Activated CD4-positive, alpha-beta T cell treated with anti-CD3 and anti-CD28 coated beads for 36 hours (primary cell): Measurements from ENCODE around the gene TMEM255B. TPM values are rescaled to one million over a fixed set of nuclear protein-coding genes. Genes with fewer than 3 reads are reported as not detected.
"Not testable (repeated sequence)": the region's sequence is repeated elsewhere in the genome, so short reads cannot be mapped to it uniquely, and the experiment has no call there.

Experiments used
- ATAC-seq: fragments of 200-7000 bp; cut with Tn5 transposase; one replicate; pipeline ENCODE4 v1.10.0; 2021; ENCODE audit warnings: mild to moderate bottlenecking, moderate library complexity
- CTCF ChIA-PET: fragments of 350-600 bp; sonication (Branson Sonifier 250); formaldehyde crosslinking; loops from one replicate; lab custom pipeline; 2021; ENCODE audit warnings: antibody characterized with exemption; lab: Charles Lee
- POLR2A ChIA-PET: fragments of 350-600 bp; sonication (Branson Sonifier 250); formaldehyde crosslinking; loops from one replicate; lab custom pipeline; 2021; ENCODE audit warnings: antibody characterized with exemption, inconsistent platforms; lab: Charles Lee
- DNase-seq: peaks from one replicate; pipeline ENCODE4 v3.0.0-alpha.2; 2020
- H3K27ac Mint-ChIP-seq: one replicate; pipeline ENCODE4 v1.8.0; 2021; ENCODE audit warnings: mixed read lengths
- H3K27me3 Mint-ChIP-seq: one replicate; pipeline ENCODE4 v1.8.0; 2021; ENCODE audit warnings: mixed read lengths
- H3K36me3 Mint-ChIP-seq: one replicate; pipeline ENCODE4 v1.8.0; 2021; ENCODE audit warnings: low read depth, mixed read lengths
- H3K4me1 Mint-ChIP-seq: one replicate; pipeline ENCODE4 v1.8.0; 2021; ENCODE audit warnings: mixed read lengths
- H3K4me3 Mint-ChIP-seq: one replicate; pipeline ENCODE4 v1.8.0; 2021; ENCODE audit warnings: mild to moderate bottlenecking, moderate library complexity, mixed read lengths
- H3K9me3 Mint-ChIP-seq: one replicate; pipeline ENCODE4 v1.8.0; 2021; ENCODE audit warnings: low read depth, mixed read lengths
- intact Hi-C, 2 experiments: fragments of 100-400 bp; cut with DNase I in 1 of 2; cut with micrococcal nuclease in 1 of 2; formaldehyde crosslinking; loops; one replicate each; pipeline versions ENCODE4 v1.14.2 to v1.15.1; 2022 to 2024; cut with DNase I, micrococcal nuclease
- total RNA-seq, 2 experiments: library from RNA; stranded (reverse); gene quantifications; one replicate each; pipeline ENCODE4 v1.2.3, GENCODE V29; 2021

Gene TMEM255B
- total RNA-seq, 2 experiments from 2014 or later: 0.74 to 1.3 TPM

DNA sequence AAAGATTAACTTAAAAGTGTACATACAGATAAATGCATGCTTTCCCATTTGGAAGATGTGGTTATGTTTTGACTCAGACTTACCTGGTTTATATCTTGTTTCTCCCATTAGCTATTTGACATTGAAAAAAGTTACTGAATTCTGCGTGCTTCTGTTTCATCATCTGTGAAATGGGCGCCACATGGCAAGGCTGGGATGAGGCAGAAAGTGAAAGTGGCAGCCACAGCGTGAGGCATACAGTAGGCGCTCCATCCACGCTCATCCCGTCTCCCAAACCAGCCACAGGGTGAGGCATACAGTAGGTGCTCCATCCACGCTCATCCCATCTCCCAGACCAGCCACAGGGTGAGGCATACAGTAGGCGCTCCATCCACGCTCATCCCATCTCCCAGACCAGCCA lies 14.0 kb upstream of the TMEM255B start:
- Mint-ChIP-seq H3K36me3 (no peaks in the 10 kb centered on the region), H3K4me1 (peaks cover 20% of the 10 kb centered on the region), H3K27ac (no peak overlapping the region), H3K4me3 (no peak overlapping the region), H3K9me3 (no peaks in the 10 kb centered on the region), H3K27me3 (peaks cover 19% of the 10 kb centered on the region)
- DNase-seq (no peak), ATAC-seq (no peak)
- CTCF ChIA-PET: no interaction called here
- intact Hi-C loops: no loop called here
- POLR2A ChIA-PET: no interaction called here

- H3K4me3 Mint-ChIP-seq, DNase-seq, H3K27ac Mint-ChIP-seq, H3K36me3 Mint-ChIP-seq, ATAC-seq, intact Hi-C loops, POLR2A ChIA-PET, H3K9me3 Mint-ChIP-seq, CTCF ChIA-PET: not testable (repeated sequence)
- peaks cover 20% of the 10 kb centered on the region for H3K4me1 Mint-ChIP-seq
- peaks cover 17% of the 10 kb centered on the region for H3K27me3 Mint-ChIP-seq
Measured at GRCh38 chr13:113745500-113746142, 13.4 kb upstream of the TMEM255B start.

- ATAC-seq (no peak), DNase-seq (no peak)
- Mint-ChIP-seq H3K4me1 (peaks cover 15% of the 10 kb centered on the region), H3K27me3 (peaks cover 14% of the 10 kb centered on the region), H3K27ac (no peak overlapping the region), H3K9me3 (peaks cover 8% of the 10 kb centered on the region), H3K4me3 (no peak overlapping the region), H3K36me3 (no peaks in the 10 kb centered on the region)
- intact Hi-C loops: no loop called here
- POLR2A ChIA-PET: no interaction called here
- CTCF ChIA-PET: interaction anchor here (0.7 kb wide), 1 partner anchor 9 kb away, joined by 3 read pairs; no protein-coding TSS in a partner anchor
Measured at GRCh38 chr13:113746143-113746525, 12.9 kb upstream of the TMEM255B start.

DNA sequence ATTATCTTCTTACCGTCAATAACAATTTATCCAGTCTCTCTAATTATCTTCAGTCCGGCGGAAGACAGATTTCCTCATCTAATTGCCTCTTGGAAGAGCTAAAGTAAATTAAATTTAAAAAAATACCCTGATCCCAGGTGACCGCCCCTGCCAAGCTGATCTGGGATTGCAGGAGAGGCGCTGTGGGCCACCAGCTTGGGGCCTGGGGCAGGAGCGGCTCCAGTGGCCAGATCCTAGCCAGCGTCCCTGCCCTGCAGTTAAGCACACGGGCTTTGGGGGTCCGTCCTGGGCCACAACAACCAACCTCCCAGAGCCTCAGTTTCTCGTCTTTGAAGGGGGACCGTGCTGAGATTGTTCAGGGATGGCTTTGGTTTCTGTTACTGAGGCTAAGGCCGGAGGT lies 12.4 kb upstream of the TMEM255B start:
- ATAC-seq: no peak
- Mint-ChIP-seq H3K36me3 (no peaks in the 10 kb centered on the region), H3K9me3 (peaks cover 10% of the 10 kb centered on the region), H3K27ac (no peak overlapping the region), H3K27me3 (peaks cover 10% of the 10 kb centered on the region), H3K4me1 (peaks cover 9% of the 10 kb centered on the region), H3K4me3 (no peak overlapping the region)
- POLR2A ChIA-PET: no interaction called here
- CTCF ChIA-PET: interaction anchor here (0.7 kb wide), 1 partner anchor 8 kb away, joined by 3 read pairs; no protein-coding TSS in a partner anchor
- DNase-seq: no peak
- intact Hi-C loops: no loop called here

DNA sequence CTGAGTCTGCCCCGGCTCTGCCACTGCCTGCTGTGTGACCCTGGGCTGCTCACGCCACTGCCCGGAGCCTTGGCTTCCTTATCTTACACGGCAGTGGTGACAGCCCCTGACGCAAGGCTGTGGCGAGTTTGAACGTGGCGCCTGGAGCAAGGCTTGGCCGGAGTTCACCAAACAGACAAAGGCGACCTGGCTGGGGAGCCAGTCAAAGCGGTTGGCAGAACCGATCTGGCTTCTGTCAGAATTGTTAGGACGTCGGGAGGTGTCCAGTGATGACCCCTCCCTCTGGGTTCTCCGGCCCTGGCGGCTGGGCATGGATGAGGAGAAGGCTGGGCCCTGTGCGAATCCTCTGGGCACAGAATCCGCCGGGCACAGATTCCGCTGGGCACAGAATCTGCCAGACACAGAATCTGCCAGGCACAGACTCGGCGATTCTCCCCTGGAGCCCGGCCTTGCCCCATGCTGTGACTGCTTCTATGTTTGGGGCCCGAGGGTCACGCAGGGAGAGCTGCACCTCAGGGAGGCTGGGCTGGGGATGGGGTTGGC lies 11.7 kb upstream of the TMEM255B start:
- ATAC-seq: no peak
- intact Hi-C loops: no loop called here
- POLR2A ChIA-PET: no interaction called here
- Mint-ChIP-seq H3K27me3 (peaks cover 5% of the 10 kb centered on the region), H3K9me3 (peaks cover 10% of the 10 kb centered on the region), H3K36me3 (no peaks in the 10 kb centered on the region), H3K27ac (no peak overlapping the region), H3K4me1 (peaks cover 2% of the 10 kb centered on the region), H3K4me3 (no peak overlapping the region)
- CTCF ChIA-PET: no interaction called here
- no peak for DNase-seq

GRCh38 chr13:113748101-113748861 lies 10.7 kb upstream of the TMEM255B start:
- H3K4me3 Mint-ChIP-seq: no peak overlapping the region
- intact Hi-C loops: no loop called here
- ATAC-seq (no peak), DNase-seq (peak; percentile 1)
- H3K36me3 Mint-ChIP-seq: no peaks in the 10 kb centered on the region
- no peaks in the 10 kb centered on the region for H3K4me1 Mint-ChIP-seq
- POLR2A ChIA-PET: no interaction called here
- H3K27ac Mint-ChIP-seq: no peak overlapping the region
- H3K27me3 Mint-ChIP-seq: peaks cover 3% of the 10 kb centered on the region
- CTCF ChIA-PET: no interaction called here
- peaks cover 12% of the 10 kb centered on the region for H3K9me3 Mint-ChIP-seq

GRCh38 chr13:113748862-113749451 lies 10.1 kb upstream of the TMEM255B start:
- CTCF ChIA-PET: no interaction called here

DNA sequence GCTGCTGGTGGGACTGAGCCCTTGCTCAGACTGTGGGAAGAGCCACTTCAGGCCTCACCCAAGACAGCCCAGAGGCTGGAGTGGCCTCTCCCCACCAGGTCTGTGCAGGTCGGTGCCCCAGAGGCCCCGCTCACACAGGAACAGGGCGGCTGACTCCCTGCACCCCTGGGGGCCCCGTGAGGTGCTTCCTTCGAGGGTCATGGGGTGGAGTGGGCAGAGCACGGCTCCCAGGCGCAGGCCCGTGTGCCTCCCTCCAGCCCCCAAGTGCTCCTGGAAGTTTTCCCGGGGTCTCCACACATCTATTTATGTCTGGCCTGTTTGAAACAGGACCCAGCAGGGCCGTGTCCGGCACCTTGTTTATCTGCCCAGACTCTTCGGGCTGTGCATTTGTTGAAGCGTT lies 9.5 kb upstream of the TMEM255B start:
- no peak overlapping the region for H3K4me3 Mint-ChIP-seq
- DNase-seq: no peak
- ATAC-seq: no peak
- intact Hi-C loops: no loop called here
- ChIA-PET POLR2A (no interaction called here), CTCF (no interaction called here)
- H3K9me3 Mint-ChIP-seq: peaks cover 12% of the 10 kb centered on the region
- H3K36me3 Mint-ChIP-seq: no peaks in the 10 kb centered on the region
- peaks cover 3% of the 10 kb centered on the region for H3K27me3 Mint-ChIP-seq
- no peaks in the 10 kb centered on the region for H3K4me1 Mint-ChIP-seq
- no peak overlapping the region for H3K27ac Mint-ChIP-seq

More at GRCh38 chr13:113748862-113749451, 10.1 kb upstream of the TMEM255B start:
- DNase-seq (peak; percentile 0), ATAC-seq (no peak)
- H3K9me3 Mint-ChIP-seq: peaks cover 12% of the 10 kb centered on the region
- no peak overlapping the region for H3K4me3 Mint-ChIP-seq
- POLR2A ChIA-PET: no interaction called here
- intact Hi-C loops: no loop called here
- H3K36me3 Mint-ChIP-seq: no peaks in the 10 kb centered on the region
- H3K27ac Mint-ChIP-seq: no peak overlapping the region
- no peaks in the 10 kb centered on the region for H3K4me1 Mint-ChIP-seq
- H3K27me3 Mint-ChIP-seq: peaks cover 3% of the 10 kb centered on the region

DNA sequence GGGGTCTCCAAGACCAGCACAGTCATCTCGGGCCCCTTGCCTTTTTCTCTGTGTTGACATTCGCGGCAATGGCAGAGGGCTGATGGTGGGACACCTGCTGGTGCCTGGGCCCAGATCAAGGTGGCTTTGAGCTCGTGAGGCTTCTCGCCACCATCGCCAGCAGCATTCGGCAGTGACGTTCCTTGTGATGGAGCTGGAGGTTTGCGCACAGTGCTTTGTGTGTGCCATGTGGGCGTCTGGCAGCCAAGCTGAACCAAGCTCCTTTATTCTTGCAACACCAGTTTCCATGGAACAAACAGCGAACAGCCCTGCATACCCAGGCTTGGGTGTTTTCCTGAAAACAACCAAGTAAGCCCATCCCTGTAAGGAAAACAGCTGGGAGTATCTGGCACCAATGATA lies 9.1 kb upstream of the TMEM255B start:
- ChIA-PET POLR2A (no interaction called here), CTCF (no interaction called here)
- peak; percentile 0 for DNase-seq
- ATAC-seq: no peak
- no peaks in the 10 kb centered on the region for H3K4me1 Mint-ChIP-seq
- H3K4me3 Mint-ChIP-seq: no peak overlapping the region
- no peaks in the 10 kb centered on the region for H3K27me3 Mint-ChIP-seq
- intact Hi-C loops: no loop called here
- peaks cover 12% of the 10 kb centered on the region for H3K9me3 Mint-ChIP-seq
- no peak overlapping the region for H3K27ac Mint-ChIP-seq
- H3K36me3 Mint-ChIP-seq: no peaks in the 10 kb centered on the region

- Mint-ChIP-seq H3K4me1 (no peaks in the 10 kb centered on the region), H3K4me3 (no peak overlapping the region), H3K9me3 (peaks cover 12% of the 10 kb centered on the region), H3K27ac (no peak overlapping the region), H3K36me3 (no peaks in the 10 kb centered on the region), H3K27me3 (no peaks in the 10 kb centered on the region)
- ChIA-PET CTCF (no interaction called here), POLR2A (no interaction called here)
- peak; percentile 1 for DNase-seq
- no peak for ATAC-seq
- intact Hi-C loops: no loop called here
Measured at GRCh38 chr13:113750554-113751399, 8.2 kb upstream of the TMEM255B start.

GRCh38 chr13:113751491-113751890 lies 7.5 kb upstream of the TMEM255B start:
- intact Hi-C loops: no loop called here
- ChIA-PET POLR2A (no interaction called here), CTCF (no interaction called here)
- Mint-ChIP-seq H3K36me3 (no peaks in the 10 kb centered on the region), H3K27ac (no peak overlapping the region), H3K4me3 (no peak overlapping the region), H3K9me3 (peaks cover 12% of the 10 kb centered on the region), H3K27me3 (no peaks in the 10 kb centered on the region), H3K4me1 (no peaks in the 10 kb centered on the region)
- DNase-seq: peak; percentile 2
- ATAC-seq: no peak
